Endothelial cell of umbilical vein (primary cell): ENCODE data around the gene S100A9. TPM values are rescaled to one million over a fixed set of nuclear protein-coding genes. Genes with fewer than 3 reads are reported as not detected.

Experiments used
- BruUV-seq: library from RNA; stranded (reverse); fragments of 400-500 nt; replicated peaks from 2 replicates; lab custom pipeline; 2021; lab: Mats Ljungman, UMichigan
- CTCF ChIA-PET: fragments of 300-600, 350-600 bp; sonication (Branson Sonifier 250); formaldehyde crosslinking; loops from one replicate; lab custom pipeline; 2021; ENCODE audit warnings: antibody characterized with exemption, inconsistent platforms; lab: Charles Lee
- POLR2A ChIA-PET: fragments of 300-600, 350-600 bp; sonication (Branson Sonifier 250); formaldehyde crosslinking; loops from one replicate; lab custom pipeline; 2021; ENCODE audit warnings: antibody characterized with exemption, inconsistent platforms; lab: Charles Lee
- DNase-seq: peaks from one replicate; pipeline ENCODE4 v3.0.0-alpha.2; 2011; ENCODE audit warnings: low read depth, low spot score
- FAIRE-seq: peaks from 2 replicates; lab custom pipeline; 2011; peaks lifted over from hg19 to GRCh38; lab: Jason Lieb, UNC
- H2AFZ ChIP-seq: 2 replicates; pipeline ENCODE4 v1.6.0; 2012; ENCODE audit warnings: low read depth, low read length, control low read depth, inconsistent platforms
- H3K27ac ChIP-seq: 2 replicates; pipeline ENCODE4 v1.5.1; 2011; ENCODE audit warnings: low read depth, mild to moderate bottlenecking, control low read depth, low read length, moderate library complexity; ENCODE audit not compliant: insufficient read depth
- H3K27me3 ChIP-seq, 2 experiments: 2 replicates each; pipeline versions ENCODE4 v1.6.0 to v1.6.1; 2011; ENCODE audit warnings: low read length in 2 of 2, mixed read lengths in 1 of 2; ENCODE audit not compliant: control insufficient read depth in 2 of 2, insufficient read depth in 2 of 2
- H3K36me3 ChIP-seq, 2 experiments: 2 replicates in 1 of 2; 3 replicates in 1 of 2; pipeline ENCODE4 v1.5.1; 2011; ENCODE audit warnings: low read length in 2 of 2, mild to moderate bottlenecking in 1 of 2, moderate library complexity in 1 of 2; ENCODE audit not compliant: control insufficient read depth in 2 of 2, insufficient read depth in 2 of 2; ENCODE audit errors: extremely low read depth in 1 of 2
- H3K4me1 ChIP-seq: 3 replicates; pipeline ENCODE4 v1.5.1; 2011; ENCODE audit warnings: mild to moderate bottlenecking, low read length; ENCODE audit not compliant: control insufficient read depth, insufficient read depth; ENCODE audit errors: extremely low read depth
- H3K4me2 ChIP-seq: 2 replicates; pipeline ENCODE4 v1.6.1; 2011; ENCODE audit warnings: low read length, control low read depth, mixed read lengths; ENCODE audit not compliant: insufficient read depth
- H3K4me3 ChIP-seq, 3 experiments: fragments of 200-600 bp in 1 of 3; sonication (generic), shearing (Covaris generic) in 1 of 3; replicated peaks in 1 of 3; 2 replicates each; pipeline ENCODE4 v1.5.1; 2011 to 2016; ENCODE audit warnings: control low read depth in 3 of 3, low read length in 3 of 3, mild to moderate bottlenecking in 2 of 3, inconsistent platforms in 1 of 3, low read depth in 1 of 3, moderate library complexity in 1 of 3; ENCODE audit not compliant: insufficient read depth in 1 of 3
- H3K79me2 ChIP-seq: 2 replicates; pipeline ENCODE4 v1.6.0; 2012; ENCODE audit warnings: low read length, inconsistent platforms; ENCODE audit not compliant: control insufficient read depth, insufficient read depth
- H3K9ac ChIP-seq: replicated peaks from 2 replicates; pipeline ENCODE3; 2011; ENCODE audit warnings: low read length, control low read depth; ENCODE audit not compliant: insufficient read depth; ENCODE audit errors: extremely low read depth
- H3K9me1 ChIP-seq: replicated peaks from 3 replicates; pipeline ENCODE4 v1.6.0; 2011; ENCODE audit warnings: mild to moderate bottlenecking, low read length; ENCODE audit not compliant: control insufficient read depth, insufficient read depth; ENCODE audit errors: extremely low read depth
- H3K9me3 ChIP-seq: replicated peaks from 2 replicates; pipeline ENCODE4 v1.5.1; 2012; ENCODE audit warnings: low read length, inconsistent platforms; ENCODE audit not compliant: control insufficient read depth, insufficient read depth
- H4K20me1 ChIP-seq: replicated peaks from 2 replicates; pipeline ENCODE3; 2011; ENCODE audit warnings: mild to moderate bottlenecking, low read length; ENCODE audit not compliant: control insufficient read depth, insufficient read depth; ENCODE audit errors: extremely low read depth
- CTCF ChIP-seq, 2 donors: IDR thresholded peaks; 1 replicate in 1 of 2; 2 replicates in 1 of 2; pipeline ENCODE4 v1.5.1; 2011; ENCODE audit warnings: low read length in 2 of 2, mild to moderate bottlenecking in 2 of 2, moderate library complexity in 2 of 2, control low read depth in 1 of 2, inconsistent platforms in 1 of 2, low read depth in 1 of 2; ENCODE audit not compliant: insufficient read depth in 1 of 2; ENCODE audit errors: extremely low read depth in 1 of 2
- EZH2 ChIP-seq: IDR thresholded peaks from 2 replicates; pipeline ENCODE4 v1.6.1; 2012; ENCODE audit warnings: borderline replicate concordance, low read depth, mild to moderate bottlenecking, moderate library complexity, low read length, inconsistent platforms; ENCODE audit not compliant: severe bottlenecking
- FOS ChIP-seq: IDR thresholded peaks from 2 replicates; pipeline ENCODE4 v1.6.1; 2011; ENCODE audit warnings: mild to moderate bottlenecking, low read length, moderate library complexity, borderline replicate concordance; ENCODE audit not compliant: insufficient read depth
- GATA2 ChIP-seq: IDR thresholded peaks from 2 replicates; pipeline ENCODE4 v1.7.0; 2011; ENCODE audit warnings: low read depth, mild to moderate bottlenecking, moderate library complexity, mixed read lengths, low read length; ENCODE audit not compliant: insufficient read length, insufficient read depth
- JUN ChIP-seq: IDR thresholded peaks from 2 replicates; pipeline ENCODE4 v1.6.1; 2011; ENCODE audit warnings: borderline replicate concordance, low read depth; ENCODE audit not compliant: insufficient read length, insufficient read depth
- MAX ChIP-seq: IDR thresholded peaks from 2 replicates; pipeline ENCODE4 v1.6.1; 2011; ENCODE audit not compliant: insufficient read depth, insufficient read length
- MYC ChIP-seq: IDR thresholded peaks from one replicate; pipeline ENCODE4 v1.6.1; 2011; ENCODE audit warnings: mild to moderate bottlenecking, low read depth, low read length
- POLR2A ChIP-seq: IDR thresholded peaks from 2 replicates; pipeline ENCODE4 v1.6.1; 2012; ENCODE audit warnings: low read depth, mild to moderate bottlenecking, control low read depth, low read length
- POLR2AphosphoS5 ChIP-seq: IDR thresholded peaks from 2 replicates; pipeline ENCODE4 v1.6.1; 2012; ENCODE audit warnings: low read depth, mild to moderate bottlenecking, control low read depth, low read length, moderate library complexity; ENCODE audit not compliant: insufficient read depth
- dilution Hi-C: fragments of 300-500 bp; cut with MboI; formaldehyde crosslinking; loops from one replicate; pipeline ENCODE4 v1.15.0; 2019; ENCODE audit warnings: low sequenced_read_pairs; ENCODE audit not compliant: extremely low pct_ligation_motif_present
- intact Hi-C: fragments of 100-400 bp; cut with micrococcal nuclease; formaldehyde crosslinking; loops from one replicate; pipeline ENCODE4 v1.10.0; 2022
- polyA plus RNA-seq, 4 experiments: library from polyadenylated mRNA; depleted of rRNA in 3 of 4; stranded (reverse) in 3 of 4; unstranded in 1 of 4; fragments of >200 nt; gene quantifications; 2 replicates each; pipeline versions ENCODE4 v1.2.1 to v1.2.3, GENCODE V29; 2011 to 2012; ENCODE audit warnings: missing spikeins in 1 of 4
- total RNA-seq: library from RNA; stranded (reverse); gene quantifications from 2 replicates; pipeline ENCODE4 v1.2.3, GENCODE V29; 2021

The S100A9 gene
- total and polyA plus RNA-seq, 2 donors (not counting 3 experiments of a cell fraction or from before 2014, with no cell fraction given), result not detected

GRCh38 chr1:153337980-153338853 lies 19.4 kb upstream of the S100A9 start:
- Histone ChIP-seq H3K36me3 (no peaks in the 10 kb centered on the region), H3K4me2 (no peak overlapping the region), H3K4me1 (no peaks in the 10 kb centered on the region), H3K4me3 (no peak overlapping the region), H3K27me3 (no peaks in the 10 kb centered on the region), H2AFZ (no peak overlapping the region), H3K9me1 (no peaks in the 10 kb centered on the region), H3K9me3 (no peaks in the 10 kb centered on the region), H4K20me1 (no peaks in the 10 kb centered on the region), H3K27ac (no peak overlapping the region), H3K9ac (no peak overlapping the region), H3K79me2 (no peaks in the 10 kb centered on the region)
- FAIRE-seq (no peak), DNase-seq (no peak)
- TF ChIP-seq FOS (no peak), MAX (no peak), CTCF (IDR thresholded peaks at IDR 0.05; ENCODE audit: extremely low read depth in 1 of 2, insufficient read depth in 1 of 2, low read depth in 1 of 2, low read length in 2 of 2) (no peak), MYC (no peak), GATA2 (no peak), POLR2A (no peak), JUN (no peak), EZH2 (no peak), POLR2AphosphoS5 (no peak)
- CTCF ChIA-PET, result interaction anchor here (1.5 kb wide), 1 partner anchor 156 kb away, joined by 3 read pairs; no protein-coding TSS in a partner anchor
- no TSS peak for BruUV-seq
- POLR2A ChIA-PET, result no interaction called here
- intact Hi-C loops (no loop called here), dilution Hi-C loops (no loop called here)
